Measurements from ENCODE around the gene CHST6. TPM values are rescaled to one million over a fixed set of nuclear protein-coding genes. Genes with fewer than 3 reads are reported as not detected.
"Not testable (repeated sequence)": the region's sequence is repeated elsewhere in the genome, so short reads cannot be mapped to it uniquely, and the experiment has no call there.

Gene CHST6
- total RNA-seq, 1 donor from 2014 or later: 0.48 TPM

- no peak for DNase-seq (ENCODE audit: low spot score)
Measured at GRCh38 chr16:75503801-75504200, 8.6 kb upstream of the CHST6 start.

- no peak for DNase-seq (ENCODE audit: low spot score)
Measured at GRCh38 chr16:75502916-75503605, 7.8 kb upstream of the CHST6 start.

- peak; percentile 26 for DNase-seq (ENCODE audit: low spot score)
Measured at GRCh38 chr16:75501820-75502219, 6.6 kb upstream of the CHST6 start.

- no peak for DNase-seq (ENCODE audit: low spot score)
Measured at GRCh38 chr16:75501359-75501758, 6.1 kb upstream of the CHST6 start.

GRCh38 chr16:75498605-75499322, 3.5 kb upstream of the CHST6 start:
- DNase-seq (ENCODE audit: low spot score): not testable (repeated sequence)

- no peak for DNase-seq (ENCODE audit: low spot score)
Measured at GRCh38 chr16:75497558-75497957, 2.3 kb upstream of the CHST6 start.

- no peak for DNase-seq (ENCODE audit: low spot score)
Measured at GRCh38 chr16:75494661-75495075, 573 bp downstream of the CHST6 start.

GRCh38 chr16:75494184-75494583, 1.1 kb downstream of the CHST6 start:
- no peak for DNase-seq (ENCODE audit: low spot score)

- no peak for DNase-seq (ENCODE audit: low spot score)
Measured at GRCh38 chr16:75491876-75492275, 3.4 kb downstream of the CHST6 start.

- no peak for DNase-seq (ENCODE audit: low spot score)
Measured at GRCh38 chr16:75488322-75488721, 6.9 kb downstream of the CHST6 start.

GRCh38 chr16:75486676-75487313, 8.4 kb downstream of the CHST6 start:
- DNase-seq (ENCODE audit: low spot score): no peak

- DNase-seq (ENCODE audit: low spot score): peak; percentile 61
Measured at GRCh38 chr16:75486014-75486675, 9.1 kb downstream of the CHST6 start.

- DNase-seq (ENCODE audit: low spot score): no peak
Measured at GRCh38 chr16:75485230-75486013, 9.8 kb downstream of the CHST6 start.

GRCh38 chr16:75483222-75483621, 12.0 kb downstream of the CHST6 start:
- no peak for DNase-seq (ENCODE audit: low spot score)

GRCh38 chr16:75482434-75483205, 12.6 kb downstream of the CHST6 start:
- no peak for DNase-seq (ENCODE audit: low spot score)

- no peak for DNase-seq (ENCODE audit: low spot score)
Measured at GRCh38 chr16:75481475-75481874, 13.8 kb downstream of the CHST6 start.

- no peak for DNase-seq (ENCODE audit: low spot score)
Measured at GRCh38 chr16:75479421-75479990, 15.7 kb downstream of the CHST6 start.

- DNase-seq (ENCODE audit: low spot score): no peak
Measured at GRCh38 chr16:75478480-75479345, 16.5 kb downstream of the CHST6 start.

Measured in umbilical cord (tissue), 2 donors.